ENCODE results near the gene ANKRD53.

DNA sequence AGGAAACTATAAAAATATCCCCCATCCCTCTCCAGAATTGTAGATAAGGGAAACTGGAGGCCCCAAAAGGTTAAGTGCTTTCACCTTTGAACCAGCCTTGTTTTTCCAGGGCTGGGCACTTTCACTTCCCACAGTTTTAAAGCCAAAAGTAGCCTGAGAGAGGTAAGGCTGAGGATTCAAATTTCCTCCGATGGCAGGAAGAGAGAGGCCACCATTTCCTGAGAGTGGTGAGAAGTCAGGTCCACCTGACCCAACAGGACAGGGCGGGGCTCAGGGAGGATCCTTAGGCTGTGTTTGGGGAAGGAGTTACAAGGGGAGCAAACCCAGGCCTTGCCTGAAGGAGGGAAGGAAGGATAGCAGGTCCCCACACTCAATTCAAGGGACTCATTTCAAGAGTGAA is 20.9 kb downstream of the ANKRD53 start:
- TF ChIP-seq EP300 (IDR thresholded peaks at IDR 0.05) (no peak), KDM1A (IDR thresholded peaks at IDR 0.05; ENCODE audit: low read depth) (no peak), POLR2AphosphoS2 (conservative IDR thresholded peaks at IDR 0.05; ENCODE audit: low read length) (no peak), POLR2A (IDR thresholded peaks at IDR 0.05; ENCODE audit: low read length) (no peak), CHD2 (IDR thresholded peaks at IDR 0.05; ENCODE audit: low read length, partially characterized antibody) (no peak), CHD4 (IDR thresholded peaks at IDR 0.05; ENCODE audit: borderline replicate concordance) (no peak), RAD21 (conservative IDR thresholded peaks at IDR 0.05 in 1 of 2, IDR thresholded peaks at IDR 0.05 in 1 of 2) (no peak), ELK1 (IDR thresholded peaks at IDR 0.05; ENCODE audit: low read depth, low read length) (no peak), NR3C1 (IDR thresholded peaks at IDR 0.05) (no peak)
- TF ChIP-seq, protein P1, sequence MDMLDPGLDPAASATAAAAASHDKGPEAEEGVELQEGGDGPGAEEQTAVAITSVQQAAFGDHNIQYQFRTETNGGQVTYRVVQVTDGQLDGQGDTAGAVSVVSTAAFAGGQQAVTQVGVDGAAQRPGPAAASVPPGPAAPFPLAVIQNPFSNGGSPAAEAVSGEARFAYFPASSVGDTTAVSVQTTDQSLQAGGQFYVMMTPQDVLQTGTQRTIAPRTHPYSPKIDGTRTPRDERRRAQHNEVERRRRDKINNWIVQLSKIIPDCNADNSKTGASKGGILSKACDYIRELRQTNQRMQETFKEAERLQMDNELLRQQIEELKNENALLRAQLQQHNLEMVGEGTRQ (IDR thresholded peaks at IDR 0.05), result no peak
- TF ChIP-seq, protein P2, sequence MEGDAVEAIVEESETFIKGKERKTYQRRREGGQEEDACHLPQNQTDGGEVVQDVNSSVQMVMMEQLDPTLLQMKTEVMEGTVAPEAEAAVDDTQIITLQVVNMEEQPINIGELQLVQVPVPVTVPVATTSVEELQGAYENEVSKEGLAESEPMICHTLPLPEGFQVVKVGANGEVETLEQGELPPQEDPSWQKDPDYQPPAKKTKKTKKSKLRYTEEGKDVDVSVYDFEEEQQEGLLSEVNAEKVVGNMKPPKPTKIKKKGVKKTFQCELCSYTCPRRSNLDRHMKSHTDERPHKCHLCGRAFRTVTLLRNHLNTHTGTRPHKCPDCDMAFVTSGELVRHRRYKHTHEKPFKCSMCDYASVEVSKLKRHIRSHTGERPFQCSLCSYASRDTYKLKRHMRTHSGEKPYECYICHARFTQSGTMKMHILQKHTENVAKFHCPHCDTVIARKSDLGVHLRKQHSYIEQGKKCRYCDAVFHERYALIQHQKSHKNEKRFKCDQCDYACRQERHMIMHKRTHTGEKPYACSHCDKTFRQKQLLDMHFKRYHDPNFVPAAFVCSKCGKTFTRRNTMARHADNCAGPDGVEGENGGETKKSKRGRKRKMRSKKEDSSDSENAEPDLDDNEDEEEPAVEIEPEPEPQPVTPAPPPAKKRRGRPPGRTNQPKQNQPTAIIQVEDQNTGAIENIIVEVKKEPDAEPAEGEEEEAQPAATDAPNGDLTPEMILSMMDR (IDR thresholded peaks at IDR 0.05), result no peak
- TF ChIP-seq, protein P3, sequence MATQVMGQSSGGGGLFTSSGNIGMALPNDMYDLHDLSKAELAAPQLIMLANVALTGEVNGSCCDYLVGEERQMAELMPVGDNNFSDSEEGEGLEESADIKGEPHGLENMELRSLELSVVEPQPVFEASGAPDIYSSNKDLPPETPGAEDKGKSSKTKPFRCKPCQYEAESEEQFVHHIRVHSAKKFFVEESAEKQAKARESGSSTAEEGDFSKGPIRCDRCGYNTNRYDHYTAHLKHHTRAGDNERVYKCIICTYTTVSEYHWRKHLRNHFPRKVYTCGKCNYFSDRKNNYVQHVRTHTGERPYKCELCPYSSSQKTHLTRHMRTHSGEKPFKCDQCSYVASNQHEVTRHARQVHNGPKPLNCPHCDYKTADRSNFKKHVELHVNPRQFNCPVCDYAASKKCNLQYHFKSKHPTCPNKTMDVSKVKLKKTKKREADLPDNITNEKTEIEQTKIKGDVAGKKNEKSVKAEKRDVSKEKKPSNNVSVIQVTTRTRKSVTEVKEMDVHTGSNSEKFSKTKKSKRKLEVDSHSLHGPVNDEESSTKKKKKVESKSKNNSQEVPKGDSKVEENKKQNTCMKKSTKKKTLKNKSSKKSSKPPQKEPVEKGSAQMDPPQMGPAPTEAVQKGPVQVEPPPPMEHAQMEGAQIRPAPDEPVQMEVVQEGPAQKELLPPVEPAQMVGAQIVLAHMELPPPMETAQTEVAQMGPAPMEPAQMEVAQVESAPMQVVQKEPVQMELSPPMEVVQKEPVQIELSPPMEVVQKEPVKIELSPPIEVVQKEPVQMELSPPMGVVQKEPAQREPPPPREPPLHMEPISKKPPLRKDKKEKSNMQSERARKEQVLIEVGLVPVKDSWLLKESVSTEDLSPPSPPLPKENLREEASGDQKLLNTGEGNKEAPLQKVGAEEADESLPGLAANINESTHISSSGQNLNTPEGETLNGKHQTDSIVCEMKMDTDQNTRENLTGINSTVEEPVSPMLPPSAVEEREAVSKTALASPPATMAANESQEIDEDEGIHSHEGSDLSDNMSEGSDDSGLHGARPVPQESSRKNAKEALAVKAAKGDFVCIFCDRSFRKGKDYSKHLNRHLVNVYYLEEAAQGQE (IDR thresholded peaks at IDR 0.05), result no peak
- TF ChIP-seq, protein P4, sequence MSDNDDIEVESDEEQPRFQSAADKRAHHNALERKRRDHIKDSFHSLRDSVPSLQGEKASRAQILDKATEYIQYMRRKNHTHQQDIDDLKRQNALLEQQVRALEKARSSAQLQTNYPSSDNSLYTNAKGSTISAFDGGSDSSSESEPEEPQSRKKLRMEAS (IDR thresholded peaks at IDR 0.05), result no peak
